GM19023 (cell line): Measurements from ENCODE around the gene PTH1R.
"Not testable (repeated sequence)": the region's sequence is repeated elsewhere in the genome, so short reads cannot be mapped to it uniquely, and the experiment has no call there.

ENCODE experiments used
- ATAC-seq: cut with Tn5 transposase; IDR thresholded peaks from one replicate; pipeline ENCODE4 v1.9.1; 2021; ENCODE audit warnings: mild to moderate bottlenecking, moderate library complexity; ENCODE audit not compliant: unreplicated experiment

Gene PTH1R

DNA sequence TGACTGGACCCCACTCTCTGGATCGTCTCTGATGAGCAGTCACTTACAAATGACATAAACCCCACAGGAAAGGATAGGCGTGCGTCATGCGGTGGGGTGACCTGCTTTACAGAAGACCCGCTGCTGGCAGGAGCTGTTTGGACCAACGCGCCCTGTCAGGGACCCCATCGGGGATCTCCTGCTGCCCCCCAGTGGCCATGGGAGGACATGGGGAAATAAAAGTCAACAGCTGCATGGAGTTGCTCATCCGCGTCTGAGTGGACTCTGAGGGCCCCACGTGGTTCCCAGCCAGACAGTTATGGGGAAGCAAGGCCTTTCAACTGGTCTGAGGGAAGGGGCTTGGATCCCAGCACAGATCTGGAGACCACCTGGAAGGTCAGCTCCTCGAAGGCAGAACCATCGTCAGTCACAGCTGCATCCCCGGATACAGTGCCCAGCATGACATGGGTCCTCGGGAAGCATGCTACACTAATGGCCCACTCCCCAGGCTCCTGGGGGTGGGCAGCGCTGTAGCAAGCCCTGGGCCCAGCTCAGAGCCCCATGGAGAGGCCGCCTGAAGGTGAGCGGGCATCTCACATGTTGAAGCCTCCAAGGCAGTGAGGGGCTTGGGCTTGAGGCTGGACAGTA lies 32.1 kb downstream of the PTH1R start:
- ATAC-seq = peak; percentile 64

DNA sequence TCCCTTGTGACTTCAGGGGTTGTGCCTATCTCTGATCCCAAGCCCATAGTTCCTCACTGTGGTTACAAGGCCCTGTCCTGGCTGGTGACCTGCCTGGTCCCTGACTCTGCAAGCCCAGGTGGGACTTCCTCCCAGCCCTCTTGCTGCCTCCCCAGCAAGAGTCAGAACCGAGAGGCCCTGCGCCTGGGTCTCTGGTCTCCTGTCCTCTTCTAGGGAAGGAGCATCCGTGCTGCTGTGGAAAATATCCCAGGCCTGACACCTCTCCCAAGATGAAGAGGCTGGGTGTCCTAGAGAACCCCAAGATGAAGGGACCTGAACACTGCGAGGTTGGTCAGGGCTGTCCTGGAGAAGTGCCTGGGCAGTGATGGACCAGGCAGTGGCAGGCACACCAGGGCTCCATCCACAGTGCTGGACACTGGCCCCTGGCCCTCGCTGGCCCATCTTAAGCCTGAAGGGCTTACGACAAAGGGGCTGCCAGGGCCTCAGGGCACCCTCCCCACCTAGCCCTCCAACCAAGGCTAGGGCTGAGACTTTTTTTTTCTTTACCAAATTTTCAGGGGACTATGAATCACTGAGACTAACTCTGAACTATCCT lies 32.7 kb downstream of the PTH1R start:
- no peak for ATAC-seq

DNA sequence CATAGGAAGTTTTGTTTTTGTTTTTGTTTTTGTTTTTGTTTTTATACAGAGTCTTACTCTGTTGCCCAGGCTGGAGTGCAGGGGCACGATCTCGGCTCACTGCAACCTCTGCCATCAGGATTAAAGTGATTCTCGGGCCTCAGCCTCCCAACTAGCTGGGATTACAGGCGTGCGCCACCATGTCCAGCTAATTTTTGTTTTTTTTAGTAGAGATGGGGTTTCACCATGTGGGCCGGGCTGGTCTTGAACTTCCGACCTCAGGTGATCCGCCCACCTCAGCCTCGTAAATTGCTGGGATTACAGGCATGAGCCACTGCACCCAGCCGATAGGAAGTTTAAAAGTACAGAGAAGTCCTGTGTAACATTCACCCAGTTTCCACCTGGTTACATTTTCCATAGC lies 33.4 kb downstream of the PTH1R start:
- ATAC-seq = not testable (repeated sequence)

DNA sequence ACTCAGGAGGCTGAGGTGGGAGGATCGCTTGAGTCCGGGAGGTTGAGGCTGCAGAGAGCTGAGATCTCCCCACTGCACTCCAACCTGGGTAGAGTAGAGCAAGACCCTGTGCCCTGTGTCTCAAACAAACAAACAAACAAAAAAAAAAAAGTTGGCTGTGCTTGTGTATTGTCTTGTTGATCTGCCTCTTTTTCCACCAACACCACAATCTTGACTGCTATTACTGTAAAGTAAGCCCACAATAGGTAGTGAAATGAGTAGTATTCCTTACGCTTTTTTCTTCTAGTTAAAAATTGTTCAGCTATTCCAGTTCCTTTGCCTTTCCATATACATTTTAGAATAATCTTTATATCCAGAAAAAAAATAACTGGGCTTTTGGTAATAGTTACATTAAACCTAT lies 35.5 kb downstream of the PTH1R start:
- ATAC-seq = no peak

DNA sequence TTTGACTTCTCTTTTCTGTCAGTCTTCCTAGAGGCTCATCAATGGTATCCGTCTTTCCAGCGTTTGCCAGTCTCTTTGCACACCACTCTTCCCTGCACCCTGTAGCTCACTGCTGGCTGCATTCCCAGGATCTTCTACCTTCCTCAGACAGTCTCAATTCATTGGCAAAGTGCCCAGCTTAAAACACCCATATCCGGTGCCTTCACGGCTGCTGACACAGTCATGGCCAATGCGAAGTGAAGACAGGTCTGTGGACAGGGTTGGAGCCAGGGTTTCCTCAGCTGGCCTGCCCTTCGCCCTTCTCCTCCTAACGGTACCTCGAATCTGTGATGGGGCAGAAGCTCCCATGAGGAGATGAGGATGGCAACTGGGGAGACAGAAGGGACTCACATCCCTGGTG lies 36.1 kb downstream of the PTH1R start:
- ATAC-seq = no peak

DNA sequence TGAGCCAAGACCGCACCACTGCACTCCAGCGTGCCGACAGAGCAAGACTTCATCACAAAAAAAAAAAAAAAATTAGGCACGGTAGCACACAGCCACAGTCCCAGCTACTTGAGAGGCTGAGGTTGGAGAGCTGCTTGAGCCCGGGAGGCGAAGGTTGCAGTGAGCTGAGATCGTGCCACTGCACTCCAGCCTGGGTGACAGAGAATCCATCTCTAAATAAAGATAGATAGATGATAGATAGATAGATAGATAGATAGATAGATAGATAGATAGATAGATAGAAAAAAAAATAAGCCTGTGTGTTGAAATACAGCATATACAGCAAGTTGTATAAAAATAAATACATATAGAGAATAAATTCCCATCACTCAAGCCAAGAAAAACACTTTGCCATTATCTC lies 37.3 kb downstream of the PTH1R start:
- no peak for ATAC-seq

DNA sequence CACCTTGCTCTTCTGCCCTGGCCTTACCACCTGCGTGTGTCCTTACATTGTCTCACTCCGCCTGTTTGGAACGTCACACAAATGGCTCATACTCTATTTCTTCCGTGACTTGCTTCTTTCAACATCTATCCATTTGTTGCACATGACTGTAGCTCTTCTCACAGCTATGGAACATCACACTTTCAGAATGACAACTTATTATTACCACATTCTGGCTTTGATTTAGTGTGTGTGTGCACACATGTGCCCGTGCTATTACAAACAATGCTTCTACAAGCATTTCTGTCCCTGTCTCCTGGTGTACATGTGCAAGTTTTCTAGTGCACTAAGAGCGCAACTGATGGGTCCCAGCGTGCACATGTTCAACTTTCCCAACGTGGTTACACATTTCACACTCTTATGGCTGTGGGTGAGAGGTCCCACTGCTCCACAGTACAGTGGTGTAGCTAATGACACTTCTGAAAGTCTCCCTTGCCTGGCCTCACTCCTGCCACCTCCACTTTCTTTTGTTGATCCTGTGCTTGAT lies 37.8 kb downstream of the PTH1R start:
- ATAC-seq = no peak

DNA sequence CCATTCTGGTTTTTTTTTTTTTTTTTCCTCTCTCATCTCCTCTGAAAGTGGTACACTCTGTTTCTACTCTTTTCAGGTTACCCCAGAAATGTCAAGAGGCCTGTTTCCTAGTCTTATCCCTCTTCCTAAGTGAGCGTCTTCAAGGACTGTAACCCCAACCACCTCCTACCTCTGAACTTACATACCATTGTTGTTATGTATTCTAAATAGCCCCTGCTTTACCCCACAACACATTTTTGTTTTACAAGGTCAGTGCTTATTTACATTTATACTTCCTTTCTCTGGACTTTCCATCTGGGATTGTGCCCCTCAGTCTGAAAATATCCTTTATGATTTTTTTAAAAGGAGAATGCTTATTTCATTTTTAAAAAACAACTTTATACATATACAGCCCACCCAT lies 38.8 kb downstream of the PTH1R start:
- ATAC-seq = no peak

DNA sequence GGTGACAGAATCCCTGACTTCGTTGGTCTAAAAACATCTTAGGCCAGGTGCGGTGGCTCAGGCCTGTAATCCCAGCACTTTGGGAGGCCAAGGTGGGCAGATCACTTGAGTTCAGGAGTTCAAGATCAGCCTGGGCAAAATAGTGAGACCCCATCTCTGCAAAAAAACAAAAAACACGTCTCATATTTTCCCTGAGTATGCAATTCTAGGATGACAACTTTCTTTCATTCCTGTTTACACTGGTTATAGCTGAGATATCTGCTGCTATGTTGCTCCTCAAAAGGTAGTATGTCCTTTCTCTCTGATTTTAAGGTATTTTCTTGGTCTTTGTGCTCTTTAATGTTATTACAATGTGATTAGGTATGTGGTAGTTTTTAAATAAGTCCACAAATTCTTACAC lies 39.3 kb downstream of the PTH1R start:
- ATAC-seq = no peak

DNA sequence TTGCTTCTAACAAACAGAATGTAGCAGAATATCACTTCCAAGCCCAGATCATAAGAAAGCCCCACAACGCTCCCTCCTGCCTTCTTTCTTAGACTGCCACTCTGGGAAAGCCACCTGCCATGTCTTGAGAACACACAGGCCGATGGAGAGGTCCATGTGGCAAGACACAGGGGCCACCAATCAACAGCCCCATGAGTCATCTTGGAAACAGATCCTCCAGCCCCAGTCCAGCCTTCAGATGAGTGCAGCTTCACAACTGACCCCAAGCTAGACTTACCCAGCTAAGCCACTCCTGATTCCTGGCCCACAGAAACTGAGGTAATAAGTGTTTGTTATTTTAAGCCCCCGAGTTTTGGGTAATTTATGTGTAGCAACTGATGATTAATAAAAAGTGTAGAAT lies 39.7 kb downstream of the PTH1R start:
- ATAC-seq = no peak

DNA sequence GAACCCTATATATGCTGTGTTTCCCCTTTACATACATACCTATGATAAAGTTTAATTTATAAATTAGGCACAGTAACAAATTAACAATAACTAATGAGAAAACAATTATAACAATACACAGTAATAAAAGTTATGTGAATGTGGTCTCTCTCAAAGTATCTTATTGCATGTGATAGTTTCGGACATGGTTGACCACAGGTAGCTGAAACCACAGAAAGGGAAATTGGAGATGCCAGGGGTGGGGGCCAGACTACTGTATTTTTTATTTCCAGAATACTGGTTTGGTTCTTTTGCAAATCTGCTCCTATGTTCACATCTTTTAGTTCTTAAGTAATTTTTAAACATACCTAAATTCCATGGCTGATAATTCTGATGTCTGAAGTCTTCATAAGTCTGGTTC lies 40.7 kb downstream of the PTH1R start:
- ATAC-seq = no peak

DNA sequence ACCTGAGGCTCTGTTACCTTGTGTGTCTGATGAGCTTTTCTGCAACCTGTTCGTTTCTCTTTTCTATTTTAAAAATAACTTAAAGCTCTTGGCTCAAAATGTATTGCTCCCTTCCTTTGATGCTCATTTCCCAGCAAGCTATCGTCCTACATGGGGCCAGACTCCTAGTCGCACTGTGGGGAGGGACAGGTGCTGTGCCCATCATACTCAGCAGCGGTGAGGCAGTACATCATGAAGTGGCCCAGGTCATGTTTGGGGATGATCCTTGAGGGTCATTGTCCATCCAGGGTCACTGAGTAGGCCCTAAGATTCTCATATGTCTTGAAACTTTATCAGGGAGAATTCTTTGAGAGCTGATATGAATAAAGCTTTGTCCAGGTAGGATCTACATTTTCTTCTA lies 41.1 kb downstream of the PTH1R start:
- no peak for ATAC-seq

DNA sequence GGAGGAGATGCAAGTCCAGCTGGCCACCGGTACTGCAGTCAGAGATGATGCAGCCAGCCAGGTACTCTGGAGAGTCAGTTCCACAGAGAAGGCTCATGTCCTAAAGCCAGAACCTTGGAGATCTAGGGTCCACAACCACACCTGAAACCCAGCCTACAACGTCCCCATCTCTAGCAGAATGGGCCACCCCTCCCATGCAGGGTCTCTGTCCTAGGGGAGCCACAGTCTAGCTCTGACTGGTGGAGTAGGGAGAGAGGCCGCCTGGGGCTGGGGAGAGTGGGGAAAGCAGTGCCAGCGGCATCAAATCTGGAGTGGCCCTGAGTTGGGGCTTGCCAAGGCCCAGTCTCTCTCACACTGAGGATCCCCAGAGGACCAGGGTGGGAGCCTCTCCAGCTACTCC lies 43.5 kb downstream of the PTH1R start:
- ATAC-seq = no peak

DNA sequence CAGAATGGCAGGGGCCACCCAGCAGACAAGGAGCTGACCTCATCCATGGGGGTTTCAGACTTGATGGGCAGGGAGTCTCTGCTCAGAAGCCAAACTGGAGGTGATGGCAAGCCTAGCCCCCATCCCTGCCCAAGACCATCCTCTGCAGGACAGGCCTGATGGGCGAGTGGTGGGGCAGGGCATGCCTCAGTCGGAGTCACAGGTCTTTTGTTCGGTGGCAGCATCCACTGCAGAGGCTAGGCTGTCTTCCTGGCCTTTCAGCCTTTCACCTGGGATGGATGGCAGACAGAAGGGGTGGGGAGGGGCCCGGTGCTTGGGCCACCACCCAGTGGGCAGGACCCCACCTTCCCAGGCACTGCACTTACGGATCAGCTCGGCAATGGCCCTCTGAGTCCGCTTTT lies 44.4 kb downstream of the PTH1R start:
- no peak for ATAC-seq

DNA sequence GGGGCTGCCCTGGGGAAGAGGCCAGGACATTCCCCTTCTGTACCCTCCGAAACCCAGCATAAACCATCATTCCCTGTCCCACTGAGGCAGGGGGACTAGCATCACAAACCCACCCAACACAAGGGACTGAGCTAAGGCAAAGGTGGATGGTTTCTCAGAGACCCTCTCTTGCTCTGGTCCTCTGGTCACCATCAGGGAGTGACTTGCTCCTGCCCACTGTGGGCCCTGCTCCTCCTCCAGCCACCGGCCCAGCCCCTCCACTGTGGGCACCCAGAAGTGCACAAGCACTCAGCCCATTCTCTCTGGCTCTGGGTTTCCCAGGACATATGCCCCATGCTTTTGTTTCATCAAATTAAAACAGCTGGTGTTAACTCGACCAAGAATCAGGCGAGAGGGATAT lies 44.9 kb downstream of the PTH1R start:
- ATAC-seq = no peak

DNA sequence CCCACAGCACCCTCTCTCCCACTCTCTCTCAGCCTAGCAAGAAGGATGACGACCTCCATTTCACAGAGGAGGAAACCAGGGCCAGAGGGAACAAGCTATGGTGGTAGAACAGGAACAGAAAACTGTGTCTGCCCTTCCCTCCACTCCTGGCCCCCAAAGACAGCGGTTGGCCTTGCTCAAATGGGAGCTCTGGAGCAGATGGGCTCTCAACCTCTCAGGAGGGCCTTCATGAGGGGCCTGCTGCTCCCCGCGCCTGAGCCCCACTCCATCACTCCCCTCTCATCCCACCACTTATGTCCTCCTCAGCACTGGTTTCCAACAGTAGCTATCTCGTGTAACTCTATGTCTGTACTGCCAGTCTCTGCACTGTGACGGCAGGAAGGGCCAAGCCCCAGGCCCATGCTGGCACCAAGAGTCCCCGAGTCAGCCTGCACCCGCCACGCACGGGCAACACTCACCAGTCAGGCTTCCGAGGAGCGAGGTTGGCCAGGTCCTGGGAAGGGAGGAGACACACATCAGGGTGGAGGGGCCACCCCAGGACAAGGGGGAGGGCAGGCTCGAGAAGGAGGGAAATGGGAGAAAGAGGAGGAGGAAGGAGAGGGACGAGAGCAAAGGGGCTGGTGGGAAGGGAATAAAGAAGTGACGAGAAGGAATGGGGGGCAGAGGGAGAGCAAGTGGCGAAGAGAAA lies 45.5 kb downstream of the PTH1R start:
- no peak for ATAC-seq

DNA sequence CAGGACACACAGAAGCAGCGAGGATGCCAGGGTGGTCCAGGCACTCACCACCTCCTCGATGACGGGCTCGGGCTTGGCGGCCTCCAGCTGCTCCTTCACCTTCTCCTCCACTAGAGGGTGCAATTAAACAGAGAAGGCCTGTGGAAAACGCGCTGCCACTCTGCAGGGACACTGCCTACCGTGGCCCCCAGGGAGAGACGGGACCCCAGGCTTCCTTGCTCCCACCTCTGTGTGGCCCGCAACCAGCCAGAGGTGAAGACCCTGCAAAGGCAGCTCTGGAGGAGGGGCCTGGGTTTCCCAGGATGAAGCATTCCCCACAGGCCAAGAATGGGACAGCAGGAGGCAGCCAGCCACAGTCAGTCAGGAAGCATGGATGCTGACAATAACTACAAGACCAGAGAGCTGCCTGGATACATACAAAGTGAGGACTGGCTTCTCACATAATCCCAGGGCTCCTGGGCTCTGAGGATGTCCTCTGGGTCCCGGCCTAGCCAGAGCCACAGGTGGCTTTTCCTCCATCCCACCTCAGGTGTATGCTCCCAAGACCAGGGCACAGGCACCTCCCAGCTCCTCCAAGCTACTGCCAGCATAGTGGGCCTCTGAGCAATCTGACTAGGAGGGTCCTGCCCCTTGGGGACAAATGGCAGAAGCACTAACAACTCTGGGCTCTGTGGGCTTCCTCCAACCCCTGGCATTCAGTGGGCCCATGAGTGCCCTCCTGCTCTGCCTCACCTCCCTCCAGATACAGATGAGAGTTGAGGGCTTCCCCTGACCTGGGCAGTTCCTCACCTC lies 46.2 kb downstream of the PTH1R start:
- no peak for ATAC-seq

DNA sequence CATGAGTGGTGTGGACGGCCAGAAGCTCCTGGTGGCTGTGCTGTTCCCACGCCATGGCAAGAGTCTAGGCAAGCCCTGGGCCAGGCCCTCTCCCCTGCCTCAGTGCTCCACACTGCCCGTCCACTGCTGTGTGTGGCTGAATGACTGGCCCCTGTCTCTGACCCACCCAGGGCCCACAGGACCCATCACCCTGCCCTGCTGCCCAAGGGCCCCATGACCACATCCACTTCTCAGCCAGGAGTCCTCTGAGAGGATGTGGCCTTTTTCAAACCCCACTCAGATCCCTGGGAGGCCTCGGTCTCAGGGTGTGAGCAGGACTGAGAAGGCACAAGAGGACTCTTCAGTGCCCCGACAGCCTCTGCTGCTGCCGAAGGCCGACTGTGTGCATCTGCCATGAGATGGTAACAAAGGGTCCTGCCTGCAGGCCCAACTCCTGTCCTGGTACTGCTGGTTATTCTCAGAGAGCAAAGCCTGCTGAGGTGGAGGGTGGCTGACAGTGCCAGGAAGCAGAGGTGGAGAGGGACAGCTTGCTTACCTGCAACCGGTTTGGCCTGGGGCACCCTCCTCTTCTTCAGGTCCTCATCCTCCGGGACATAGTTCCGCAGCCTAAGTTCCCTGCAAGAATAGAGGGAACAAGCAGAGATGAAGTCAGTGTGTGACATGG lies 47.5 kb downstream of the PTH1R start:
- no peak for ATAC-seq

DNA sequence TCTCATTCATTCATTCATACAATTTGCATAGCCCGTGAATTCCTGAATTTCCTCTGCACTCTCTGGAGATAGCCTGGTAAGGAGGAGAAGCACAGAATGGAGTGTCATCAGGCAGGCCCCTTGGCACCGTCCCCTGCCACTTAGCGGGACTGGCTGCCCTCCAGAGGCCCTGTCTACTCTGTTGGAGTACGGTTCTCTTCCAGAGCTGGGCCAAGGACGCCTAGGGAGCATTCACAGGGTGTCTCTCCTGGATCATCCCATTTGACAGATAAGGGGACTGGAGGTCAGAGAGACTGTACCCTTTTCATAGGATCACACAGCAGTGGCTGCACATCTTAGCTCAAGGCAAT lies 48.0 kb downstream of the PTH1R start:
- no peak for ATAC-seq

DNA sequence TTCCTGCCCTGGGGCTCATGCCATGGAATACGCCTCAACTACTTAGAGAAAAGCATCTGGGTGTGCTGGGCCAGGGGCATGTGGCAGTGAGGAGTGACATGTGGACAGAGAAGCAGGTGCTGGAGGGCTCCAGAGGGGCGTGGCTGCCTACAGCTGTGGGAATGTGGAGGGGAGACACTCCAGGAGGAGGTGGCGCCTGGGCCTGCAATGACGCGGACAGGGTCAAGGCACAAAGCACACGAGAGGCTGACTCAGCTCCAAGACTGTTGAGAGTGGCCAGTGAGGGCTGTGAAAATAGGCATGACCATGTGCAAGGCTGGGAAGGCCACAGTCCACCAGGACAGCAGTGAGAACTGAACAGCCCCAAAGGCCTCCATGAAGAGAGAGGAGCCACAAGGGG lies 48.5 kb downstream of the PTH1R start:
- no peak for ATAC-seq

DNA sequence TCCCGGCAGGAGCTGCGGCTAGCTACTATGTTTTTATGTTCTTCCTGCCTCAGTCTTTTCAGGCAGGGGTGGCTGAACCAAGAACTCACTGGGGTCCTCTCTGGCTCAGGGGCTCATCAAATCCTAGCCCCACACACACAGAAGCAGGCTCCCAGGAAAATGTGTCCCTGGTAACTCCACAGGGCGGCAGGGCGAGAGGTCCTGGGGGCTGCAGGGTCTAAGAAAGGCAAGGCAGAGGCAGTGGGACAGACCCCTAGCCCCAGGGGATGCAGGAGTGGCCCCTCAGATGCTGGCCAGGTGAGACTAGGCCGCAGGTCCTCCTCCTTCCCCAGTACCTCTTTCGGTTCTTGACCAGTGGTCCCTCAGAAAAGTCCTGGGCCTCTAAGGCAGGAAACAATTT lies 48.9 kb downstream of the PTH1R start:
- ATAC-seq = peak; percentile 3
